AG04450 (cell line): ENCODE results near the gene TTC31. TPM values are rescaled to one million over a fixed set of nuclear protein-coding genes. Genes with fewer than 3 reads are reported as not detected.
"Not testable (repeated sequence)": the region's sequence is repeated elsewhere in the genome, so short reads cannot be mapped to it uniquely, and the experiment has no call there.

Source experiments
- CTCF ChIA-PET: fragments of 300-600, 350-600 bp; formaldehyde crosslinking; extraction: SDS; loops from one replicate; lab custom pipeline; 2022; ENCODE audit warnings: antibody characterized with exemption, inconsistent platforms; lab: Charles Lee
- POLR2A ChIA-PET: fragments of 350-600 bp; formaldehyde crosslinking; extraction: SDS; loops from one replicate; lab custom pipeline; 2021; ENCODE audit warnings: antibody characterized with exemption, inconsistent platforms; lab: Yijun Ruan, JAX
- DNase-seq: peaks from one replicate; pipeline ENCODE4 v3.0.0-alpha.2; 2011; ENCODE audit warnings: low read depth, low spot score
- H3K27ac ChIP-seq: one replicate; pipeline ENCODE4 v1.5.1; 2012; ENCODE audit warnings: low read depth, low read length, control low read depth
- H3K27me3 ChIP-seq: one replicate; pipeline ENCODE4 v1.6.0; 2012; ENCODE audit warnings: low read length; ENCODE audit not compliant: control insufficient read depth, insufficient read depth
- H3K4me3 ChIP-seq: 2 replicates; pipeline ENCODE4 v1.5.1; 2011; ENCODE audit warnings: mild to moderate bottlenecking, low read depth, low read length, control low read depth
- H3K9me3 ChIP-seq: 2 replicates; pipeline ENCODE4 v1.5.1; 2012; ENCODE audit warnings: low read length; ENCODE audit not compliant: control insufficient read depth, insufficient read depth
- CTCF ChIP-seq: IDR thresholded peaks from 2 replicates; pipeline ENCODE4 v1.5.1; 2011; ENCODE audit warnings: low read depth, low read length, control low read depth, inconsistent platforms
- polyA plus RNA-seq: library from polyadenylated mRNA; depleted of rRNA; stranded (reverse); fragments of >200 nt; gene quantifications from 2 replicates; pipeline ENCODE4 v1.2.3, GENCODE V29; 2011

TTC31 gene
- polyA plus RNA-seq, 1 experiment = 16.4 TPM

- TF ChIP-seq CTCF = peak; percentile 28
- ChIA-PET POLR2A (interaction anchor here (0.6 kb wide), 1 partner anchor 28 kb away, joined by 6 read pairs; no protein-coding TSS in a partner anchor), CTCF (interaction anchor here (1.2 kb wide), 1 partner anchor 161 kb away, joined by 14 read pairs; no protein-coding TSS in a partner anchor)
- Histone ChIP-seq H3K27ac (no peak overlapping the region), H3K9me3 (no peaks in the 10 kb centered on the region; the same call in 1 of the 2 replicates), H3K27me3 (no peaks in the 10 kb centered on the region), H3K4me3 (no peak overlapping the region)
- no peak for DNase-seq
Measured at GRCh38 chr2:74461187-74462053, 21.5 kb upstream of the TTC31 start.

GRCh38 chr2:74462054-74462785, 20.7 kb upstream of the TTC31 start:
- H3K4me3 ChIP-seq = no peak overlapping the region
- no peak for TF ChIP-seq CTCF
- DNase-seq = no peak
- no peaks in the 10 kb centered on the region for H3K27me3 ChIP-seq
- ChIA-PET POLR2A (no interaction called here), CTCF (interaction anchor here (1.2 kb wide), 1 partner anchor 160 kb away, joined by 14 read pairs; no protein-coding TSS in a partner anchor)
- no peaks in the 10 kb centered on the region; the same call in 1 of the 2 replicates for H3K9me3 ChIP-seq
- peak overlapping the region; percentile 11 for H3K27ac ChIP-seq

GRCh38 chr2:74462786-74463105, 20.1 kb upstream of the TTC31 start:
- Histone ChIP-seq H3K9me3 (no peaks in the 10 kb centered on the region; the same call in 1 of the 2 replicates), H3K27ac (no peak overlapping the region), H3K4me3 (no peak overlapping the region), H3K27me3 (no peaks in the 10 kb centered on the region)
- CTCF ChIA-PET = no interaction called here
- POLR2A ChIA-PET = no interaction called here
- no peak for DNase-seq
- TF ChIP-seq CTCF = no peak

GRCh38 chr2:74464406-74464805, 18.5 kb upstream of the TTC31 start:
- CTCF ChIA-PET = interaction anchor here (0.7 to 1.1 kb wide), 3 partner anchors 14 to 55 kb away, joined by 3 to 4 read pairs (median 3); no protein-coding TSS in a partner anchor

GRCh38 chr2:74470742-74471141, 12.1 kb upstream of the TTC31 start:
- not testable (repeated sequence) for H3K9me3 ChIP-seq, H3K27ac ChIP-seq, H3K27me3 ChIP-seq, DNase-seq, H3K4me3 ChIP-seq
- ChIA-PET CTCF (interaction anchor here (0.6 to 1.4 kb wide), 2 partner anchors 12 to 16 kb away, joined by 3 to 5 read pairs; partner anchors contain the start of genes CCDC142, INO80B and TTC31), POLR2A (interaction anchor here (2.9 kb wide), 1 partner anchor 12 kb away, joined by 13 read pairs; the partner anchor contains the start of gene WBP1)

More at GRCh38 chr2:74464406-74464805, 18.5 kb upstream of the TTC31 start:
- no peaks in the 10 kb centered on the region; the same call in 1 of the 2 replicates for H3K9me3 ChIP-seq
- H3K27me3 ChIP-seq = no peaks in the 10 kb centered on the region
- TF ChIP-seq CTCF = no peak
- peak overlapping the region; percentile 82 for H3K4me3 ChIP-seq
- no peak overlapping the region for H3K27ac ChIP-seq
- DNase-seq = no peak
- POLR2A ChIA-PET = interaction anchor here (1.0 to 1.4 kb wide), 2 partner anchors 10 to 112 kb away, joined by 3 read pairs; partner anchors contain the start of gene INO80B
